ENCODE data around the gene RASGRP1.
A peak's percentile ranks its signal among the peaks of the same experiment; 100 is the strongest.

RASGRP1 gene

GRCh38 chr15:38554354-38554753, 10.3 kb downstream of the RASGRP1 start:
- no peak overlapping the region for H3K27ac ChIP-seq
- no peak for TF ChIP-seq CTCF (conservative IDR thresholded peaks at IDR 0.05; ENCODE audit: low read depth)
- CTCF ChIA-PET: interaction anchor here (4.8 kb wide), 1 partner anchor 10 kb away, joined by 17 read pairs; the partner anchor contains the start of gene RASGRP1
- POLR2A ChIA-PET (ENCODE audit: low non-redundant PET): no interaction called here
- no peak for DNase-seq (ENCODE audit: low spot score)

GRCh38 chr15:38553071-38553470, 11.5 kb downstream of the RASGRP1 start:
- POLR2A ChIA-PET (ENCODE audit: low non-redundant PET): no interaction called here
- TF ChIP-seq CTCF (conservative IDR thresholded peaks at IDR 0.05; ENCODE audit: low read depth): no peak
- DNase-seq (ENCODE audit: low spot score): no peak
- CTCF ChIA-PET: interaction anchor here (0.6 to 4.8 kb wide), 2 partner anchors 11 to 138 kb away, joined by 3 to 17 read pairs; partner anchors contain the start of gene RASGRP1
- no peak overlapping the region for H3K27ac ChIP-seq

- TF ChIP-seq CTCF (conservative IDR thresholded peaks at IDR 0.05; ENCODE audit: low read depth): no peak
- H3K27ac ChIP-seq: no peak overlapping the region
- DNase-seq (ENCODE audit: low spot score): no peak
- ChIA-PET POLR2A (ENCODE audit: low non-redundant PET) (no interaction called here), CTCF (interaction anchor here (0.7 to 4.8 kb wide), 2 partner anchors 12 to 37 kb away, joined by 8 to 17 read pairs; partner anchors contain the start of gene RASGRP1)
Observed at GRCh38 chr15:38551720-38552648, 12.6 kb downstream of the RASGRP1 start.

GRCh38 chr15:38549222-38549621, 15.4 kb downstream of the RASGRP1 start:
- POLR2A ChIA-PET (ENCODE audit: low non-redundant PET): no interaction called here
- CTCF ChIA-PET: no interaction called here
- TF ChIP-seq CTCF (conservative IDR thresholded peaks at IDR 0.05; ENCODE audit: low read depth): no peak
- peak; percentile 7 for DNase-seq (ENCODE audit: low spot score)
- no peak overlapping the region for H3K27ac ChIP-seq

GRCh38 chr15:38547255-38547997, 17.2 kb downstream of the RASGRP1 start:
- H3K27ac ChIP-seq: no peak overlapping the region
- POLR2A ChIA-PET (ENCODE audit: low non-redundant PET): no interaction called here
- DNase-seq (ENCODE audit: low spot score): no peak
- CTCF ChIA-PET: interaction anchor here (0.6 kb wide), 1 partner anchor 17 kb away, joined by 3 read pairs; the partner anchor contains the start of gene RASGRP1
- TF ChIP-seq CTCF (conservative IDR thresholded peaks at IDR 0.05; ENCODE audit: low read depth): no peak

GRCh38 chr15:38545179-38545578, 19.4 kb downstream of the RASGRP1 start:
- no peak for TF ChIP-seq CTCF (conservative IDR thresholded peaks at IDR 0.05; ENCODE audit: low read depth)
- ChIA-PET CTCF (interaction anchor here (0.7 kb wide), 1 partner anchor 1410 kb away, joined by 3 read pairs; no protein-coding TSS in a partner anchor), POLR2A (ENCODE audit: low non-redundant PET) (no interaction called here)
- no peak for DNase-seq (ENCODE audit: low spot score)
- no peak overlapping the region for H3K27ac ChIP-seq
